ENCODE data around the gene KBTBD7. TPM values are rescaled to one million over a fixed set of nuclear protein-coding genes. Genes with fewer than 3 reads are reported as not detected.

The KBTBD7 gene
- total and polyA plus RNA-seq, 2 of the 13 experiments (the other 11 are each of a cell fraction or from before 2014, with no cell fraction given): 3.6 to 9.0 TPM

DNA sequence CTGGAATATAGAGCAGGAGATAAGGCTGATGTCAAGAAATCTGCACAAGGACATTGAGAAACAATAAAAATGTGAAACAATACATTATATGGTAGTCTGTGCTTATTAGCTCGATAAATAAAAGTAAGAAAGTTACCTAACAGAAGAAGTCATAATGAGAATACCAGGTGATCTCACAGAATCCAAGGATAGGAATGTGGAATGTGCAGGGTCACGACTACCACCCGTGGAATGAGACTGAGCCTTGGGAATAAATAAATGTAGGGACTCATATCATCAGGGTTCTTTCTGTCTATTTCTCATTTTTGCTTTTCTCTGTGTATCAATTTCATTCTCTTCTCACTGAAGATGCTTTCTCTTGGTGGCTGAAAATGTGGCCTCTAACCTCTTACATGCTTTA is 26.0 kb upstream of the KBTBD7 start:
- intact Hi-C loops (cut with micrococcal nuclease; ENCODE audit: unreplicated experiment) (no loop called here), in situ Hi-C loops (cut with HindIII; ENCODE audit: extremely low pct_ligation_motif_present, low pct_unique_long_range_greater_than_20kb) (loop anchor here (5.0 kb wide), 1 partner anchor 148 kb away; no protein-coding TSS in a partner anchor)
- DNase-seq (ENCODE audit: low spot score) (no peak), ATAC-seq (no peak), FAIRE-seq (no peak)
- WGBS (ENCODE audit: low lambda C conversion rate): 96% methylated on average over 3 of the region's 3 CpGs
- POLR2A ChIA-PET: no interaction called here
- no peak overlapping the region for H3K27ac ChIP-seq (ENCODE audit: extremely low read length, insufficient read depth, low read length)
- no peak overlapping the region for H3K9ac ChIP-seq (ENCODE audit: insufficient read depth, low read depth, low read length)
- no peaks in the 10 kb centered on the region for H3K27me3 ChIP-seq (ENCODE audit: control insufficient read depth in 1 of 2, insufficient read depth in 2 of 2, low read length in 2 of 2)
- no peaks in the 10 kb centered on the region for H3K79me2 ChIP-seq (ENCODE audit: insufficient read depth, low read length)
- H3K4me1 ChIP-seq (ENCODE audit: insufficient read depth, low read length): peaks cover 11% of the 10 kb centered on the region; the same call in 1 of the 2 replicates
- H3K4me2 ChIP-seq (ENCODE audit: low read depth, low read length): no peak overlapping the region
- no peak overlapping the region for H3K4me3 ChIP-seq (replicated peaks in 1 of 3; ENCODE audit: insufficient read depth in 1 of 3, low read depth in 2 of 3, low read length in 3 of 3)
- no TSS peak for BruUV-seq (replicated peaks)
- TF ChIP-seq GLI4 (CRISPR knock-in tag; IDR thresholded peaks at IDR 0.05; ENCODE audit: borderline replicate concordance) (no peak), SNAPC4 (CRISPR knock-in tag; IDR thresholded peaks at IDR 0.05) (no peak), FOXA3 (CRISPR knock-in tag; IDR thresholded peaks at IDR 0.05) (no peak), ZNF644 (CRISPR knock-in tag; IDR thresholded peaks at IDR 0.05; ENCODE audit: low read depth) (no peak), U2AF1 (optimal IDR thresholded peaks at IDR 0.05; ENCODE audit: low read depth, low read length) (no peak), NR2C2 (CRISPR knock-in tag; IDR thresholded peaks at IDR 0.05; ENCODE audit: borderline replicate concordance) (no peak), SUZ12 (IDR thresholded peaks at IDR 0.05; ENCODE audit: low read depth, low read length) (no peak), ZFAT (CRISPR knock-in tag; conservative IDR thresholded peaks at IDR 0.05) (no peak), CREM (IDR thresholded peaks at IDR 0.05) (no peak), CREM (CRISPR knock-in tag; IDR thresholded peaks at IDR 0.05) (no peak)
- no peaks in the 10 kb centered on the region for H4K20me1 ChIP-seq (ENCODE audit: insufficient read depth, low read length)
- peaks cover 2 to 12% of the 10 kb centered on the region in 2 experiments for H3K36me3 ChIP-seq (replicated peaks in 1 of 2; ENCODE audit: control insufficient read depth in 1 of 2, insufficient read depth in 2 of 2, low read length in 2 of 2)
- CTCF ChIA-PET (ENCODE audit: low intra/inter-chr PET ratio, low total read pairs): no interaction called here
- H2AFZ ChIP-seq (ENCODE audit: low read length): no peak overlapping the region
- no peaks in the 10 kb centered on the region for H3K9me3 ChIP-seq (ENCODE audit: low read length)
